LNCAP (cell line): ENCODE data around the gene SDE2.

Source experiments
- CTCF ChIP-seq: fragments of 450-650 bp; IDR thresholded peaks from 2 replicates; pipeline ENCODE4 v1.5.1; 2017; ENCODE audit warnings: mild to moderate bottlenecking

The SDE2 gene

GRCh38 chr1:225946082-225946620 is 53.0 kb downstream of the SDE2 start:
- TF ChIP-seq CTCF, result no peak

- TF ChIP-seq CTCF, result no peak
These were observed 53.6 kb downstream of the SDE2 start for GRCh38 chr1:225945564-225945963.

- TF ChIP-seq CTCF, result no peak
These were observed 54.2 kb downstream of the SDE2 start for GRCh38 chr1:225944951-225945350.

GRCh38 chr1:225944387-225944786 is 54.8 kb downstream of the SDE2 start:
- no peak for TF ChIP-seq CTCF

GRCh38 chr1:225943582-225943981 is 55.6 kb downstream of the SDE2 start:
- TF ChIP-seq CTCF, result no peak

- TF ChIP-seq CTCF, result no peak
These were observed 56.6 kb downstream of the SDE2 start for GRCh38 chr1:225942574-225942973.

- TF ChIP-seq CTCF, result no peak
These were observed 57.3 kb downstream of the SDE2 start for GRCh38 chr1:225941942-225942222.

- no peak for TF ChIP-seq CTCF
These were observed 57.8 kb downstream of the SDE2 start, which contains the start of gene LEFTY2 for GRCh38 chr1:225941187-225941941. TSS of gene LEFTY2 (minus strand) at chr1:225941220. CDS start at chr1:225941140, 80 bp downstream.
